ENCODE measurements around the gene PIGC. TPM values are rescaled to one million over a fixed set of nuclear protein-coding genes. Genes with fewer than 3 reads are reported as not detected.

Gene PIGC
- total RNA-seq, 4 donors from 2014 or later: 9.6 to 13.7 (median 12.8) TPM

DNA sequence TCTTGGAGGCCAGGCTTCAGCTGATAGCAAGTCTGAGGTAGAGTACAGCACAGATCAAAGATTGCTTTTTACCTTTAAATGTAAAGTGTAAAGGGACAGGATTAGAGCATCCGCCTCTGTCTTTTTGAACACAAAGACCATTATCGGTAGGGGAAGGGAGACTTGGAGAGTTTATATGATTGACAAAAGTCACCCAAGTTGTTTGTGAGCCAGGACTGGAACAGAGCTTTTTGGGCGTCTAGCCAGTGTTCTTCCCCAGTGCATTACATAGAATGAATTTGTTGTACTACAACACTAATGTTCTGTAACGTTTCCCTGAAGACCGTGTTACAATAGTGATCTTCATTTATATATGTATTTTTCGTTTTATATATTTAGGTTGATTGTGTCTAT lies 9.3 kb upstream of the PIGC start:
- Histone ChIP-seq H3K4me1 (peaks cover 17 to 18% of the 10 kb centered on the region in 2 donors), H3K27ac (peak overlapping the region in 3 of 4 donors; percentile 6 to 63 (median 16)), H3K9me3 (no peaks in the 10 kb centered on the region), H3K36me3 (no peaks in the 10 kb centered on the region), H3K4me3 (no peak overlapping the region), H3K27me3 (no peaks in the 10 kb centered on the region)
- in situ Hi-C loops (cut with MboI; ENCODE audit: low sequenced_read_pairs in 4 of 4) (loop anchor here in 1 of 4 donors (25.0 kb wide), 1 partner anchor 259 kb away; no protein-coding TSS in a partner anchor), intact Hi-C loops (cut with DNase I; ENCODE audit: low total_unique reads) (no loop called here)
- no peak for ATAC-seq
- no peak for TF ChIP-seq POLR2A (IDR thresholded peaks at IDR 0.05)
- TF ChIP-seq, protein P1, sequence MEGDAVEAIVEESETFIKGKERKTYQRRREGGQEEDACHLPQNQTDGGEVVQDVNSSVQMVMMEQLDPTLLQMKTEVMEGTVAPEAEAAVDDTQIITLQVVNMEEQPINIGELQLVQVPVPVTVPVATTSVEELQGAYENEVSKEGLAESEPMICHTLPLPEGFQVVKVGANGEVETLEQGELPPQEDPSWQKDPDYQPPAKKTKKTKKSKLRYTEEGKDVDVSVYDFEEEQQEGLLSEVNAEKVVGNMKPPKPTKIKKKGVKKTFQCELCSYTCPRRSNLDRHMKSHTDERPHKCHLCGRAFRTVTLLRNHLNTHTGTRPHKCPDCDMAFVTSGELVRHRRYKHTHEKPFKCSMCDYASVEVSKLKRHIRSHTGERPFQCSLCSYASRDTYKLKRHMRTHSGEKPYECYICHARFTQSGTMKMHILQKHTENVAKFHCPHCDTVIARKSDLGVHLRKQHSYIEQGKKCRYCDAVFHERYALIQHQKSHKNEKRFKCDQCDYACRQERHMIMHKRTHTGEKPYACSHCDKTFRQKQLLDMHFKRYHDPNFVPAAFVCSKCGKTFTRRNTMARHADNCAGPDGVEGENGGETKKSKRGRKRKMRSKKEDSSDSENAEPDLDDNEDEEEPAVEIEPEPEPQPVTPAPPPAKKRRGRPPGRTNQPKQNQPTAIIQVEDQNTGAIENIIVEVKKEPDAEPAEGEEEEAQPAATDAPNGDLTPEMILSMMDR (IDR thresholded peaks at IDR 0.05 in 4 of 5, conservative IDR thresholded peaks at IDR 0.05 in 1 of 5): no peak
- no peak for DNase-seq

DNA sequence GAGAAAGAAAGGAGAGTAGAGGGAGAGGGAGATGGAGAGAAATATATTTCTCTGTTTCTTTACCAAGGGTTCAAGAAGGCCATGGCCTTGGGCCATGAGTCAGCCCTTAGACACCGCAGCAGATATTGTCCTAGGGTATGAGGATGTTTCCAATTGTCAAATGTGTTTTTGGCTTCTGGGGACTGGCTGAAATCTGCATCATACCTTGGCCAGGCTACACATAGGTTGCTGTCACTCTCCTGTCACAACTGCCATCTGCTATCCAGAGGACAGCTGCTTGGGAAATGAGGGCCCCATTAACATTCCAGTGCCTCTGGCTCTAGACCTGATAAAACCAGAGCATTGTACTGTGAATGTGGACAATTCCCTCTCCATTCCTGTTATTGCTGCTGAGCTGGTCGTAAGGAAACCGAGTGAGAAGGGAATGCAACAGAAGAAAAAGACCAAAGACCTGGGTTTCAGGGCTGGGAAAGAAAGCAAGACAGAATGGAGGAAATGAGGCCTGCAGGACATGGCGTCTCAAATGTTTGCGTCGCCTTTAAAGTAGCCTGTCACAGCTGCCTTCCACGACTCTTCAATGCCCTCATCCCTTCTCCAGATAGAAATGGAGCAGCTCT lies 8.8 kb upstream of the PIGC start:
- intact Hi-C loops (cut with DNase I; ENCODE audit: low total_unique reads): no loop called here
- ATAC-seq: peak; percentile 50 to 60
- peak overlapping the region in 3 of 4 donors; percentile 6 to 63 (median 16) for H3K27ac ChIP-seq

GRCh38 chr1:172451002-172451443 lies 7.2 kb upstream of the PIGC start:
- Histone ChIP-seq H3K36me3 (no peaks in the 10 kb centered on the region), H3K27ac (no peak overlapping the region), H3K4me1 (peaks cover 33 to 40% of the 10 kb centered on the region in 2 donors), H3K4me3 (no peak overlapping the region), H3K27me3 (no peaks in the 10 kb centered on the region), H3K9me3 (no peaks in the 10 kb centered on the region)
- in situ Hi-C loops (cut with MboI; ENCODE audit: low sequenced_read_pairs in 4 of 4) (loop anchor here in 1 of 4 donors (25.0 kb wide), 1 partner anchor 261 kb away; no protein-coding TSS in a partner anchor), intact Hi-C loops (cut with DNase I; ENCODE audit: low total_unique reads) (no loop called here)
- DNase-seq (no peak), ATAC-seq (no peak)
- TF ChIP-seq, protein P1 (IDR thresholded peaks at IDR 0.05 in 4 of 5, conservative IDR thresholded peaks at IDR 0.05 in 1 of 5): no peak
- no peak for TF ChIP-seq POLR2A (IDR thresholded peaks at IDR 0.05)

More for the DNA sequence above, 8.8 kb upstream of the PIGC start:
- in situ Hi-C loops (cut with MboI; ENCODE audit: low sequenced_read_pairs in 4 of 4): loop anchor here in 1 of 4 donors (25.0 kb wide), 1 partner anchor 260 kb away; no protein-coding TSS in a partner anchor
- DNase-seq: no peak
- TF ChIP-seq POLR2A (IDR thresholded peaks at IDR 0.05): no peak
- TF ChIP-seq, protein P1 (IDR thresholded peaks at IDR 0.05 in 4 of 5, conservative IDR thresholded peaks at IDR 0.05 in 1 of 5): no peak
- H3K4me1 ChIP-seq: peaks cover 17 to 23% of the 10 kb centered on the region in 2 donors
- H3K9me3 ChIP-seq: no peaks in the 10 kb centered on the region
- H3K36me3 ChIP-seq: no peaks in the 10 kb centered on the region
- no peaks in the 10 kb centered on the region for H3K27me3 ChIP-seq
- no peak overlapping the region for H3K4me3 ChIP-seq

DNA sequence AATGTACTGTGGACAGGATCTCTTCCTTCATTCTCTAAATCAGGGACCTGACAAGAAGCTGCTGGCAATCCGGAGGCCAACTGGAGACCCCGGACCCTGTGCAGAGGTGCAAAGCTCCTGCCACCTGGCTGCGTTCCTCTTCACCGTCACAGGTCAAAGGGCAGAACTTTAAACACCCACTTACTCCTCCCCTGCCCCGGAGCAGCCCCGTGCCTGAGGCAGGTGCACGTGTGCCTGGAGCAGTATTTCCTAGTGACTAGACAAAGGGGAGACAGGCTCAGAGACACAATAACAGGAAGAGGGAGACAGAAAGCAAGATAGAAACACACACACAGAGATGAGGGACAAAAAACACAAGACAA lies 6.6 kb upstream of the PIGC start:
- Histone ChIP-seq H3K27ac (no peak overlapping the region), H3K27me3 (no peaks in the 10 kb centered on the region), H3K4me1 (peaks cover 36 to 45% of the 10 kb centered on the region in 2 donors), H3K36me3 (no peaks in the 10 kb centered on the region), H3K4me3 (no peak overlapping the region), H3K9me3 (no peaks in the 10 kb centered on the region)
- ATAC-seq (no peak), DNase-seq (no peak)
- intact Hi-C loops (cut with DNase I; ENCODE audit: low total_unique reads): no loop called here
- in situ Hi-C loops (cut with MboI; ENCODE audit: low sequenced_read_pairs in 4 of 4): loop anchor here in 1 of 4 donors (25.0 kb wide), 1 partner anchor 262 kb away; no protein-coding TSS in a partner anchor
- no peak for TF ChIP-seq POLR2A (IDR thresholded peaks at IDR 0.05)
- TF ChIP-seq, protein P1 (IDR thresholded peaks at IDR 0.05 in 4 of 5, conservative IDR thresholded peaks at IDR 0.05 in 1 of 5): no peak
